SK-N-MC (cell line): ENCODE data around the gene CCDC70.

Experiments used
- EZH2 ChIP-seq: fragments of 200-600 bp; sonication (generic); IDR thresholded peaks from one replicate; pipeline ENCODE4 v1.6.1; 2017; ENCODE audit warnings: antibody characterized with exemption
- FOXP2 ChIP-seq: optimal IDR thresholded peaks from 2 replicates; pipeline ENCODE3; 2011; ENCODE audit warnings: mild to moderate bottlenecking, moderate library complexity; ENCODE audit not compliant: insufficient read depth; ENCODE audit errors: extremely low read length, control extremely low read depth

DNA sequence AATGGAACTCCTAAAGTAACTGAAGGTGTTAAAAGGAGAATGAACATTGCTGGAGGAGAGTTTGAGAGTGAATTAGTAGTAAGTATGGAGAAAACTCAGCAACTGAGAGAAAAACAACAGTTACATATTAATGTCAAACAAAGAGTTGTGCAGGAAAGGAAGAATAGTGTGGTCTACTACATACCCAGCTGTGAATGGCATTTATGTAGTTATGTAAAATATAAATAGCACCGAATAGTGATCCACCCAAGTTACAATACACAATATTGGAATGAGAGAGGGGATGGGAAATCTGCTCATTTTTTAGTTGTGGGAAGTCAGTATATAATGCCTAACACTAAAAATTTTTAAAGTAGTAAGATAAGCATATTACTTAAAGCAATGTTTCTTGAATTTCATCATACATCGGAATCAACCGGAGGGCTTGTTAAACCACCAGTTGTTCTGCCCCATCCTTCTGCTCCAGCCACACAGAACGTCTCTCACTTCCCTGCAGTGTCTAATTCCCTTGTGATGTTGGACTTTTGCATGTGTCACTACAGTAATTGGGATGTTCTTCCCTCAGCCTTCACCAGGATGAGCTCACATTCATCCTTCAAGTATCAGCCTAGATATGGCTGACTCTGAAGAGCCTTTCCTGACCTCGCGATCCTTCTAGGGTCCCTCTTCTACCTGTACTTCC lies 11.5 kb downstream of the CCDC70 start:
- TF ChIP-seq EZH2 (no peak), FOXP2 (no peak)
